H1 (cell line): Measurements from ENCODE around the gene BACE2. TPM values are rescaled to one million over a fixed set of nuclear protein-coding genes. Genes with fewer than 3 reads are reported as not detected.

Experiments used
- CTCF ChIA-PET: fragments of 300-600 bp; sonication (Branson Sonifier 250); formaldehyde crosslinking; loops from one replicate; lab custom pipeline; 2021; ENCODE audit not compliant: partially characterized antibody; lab: Charles Lee
- POLR2A ChIA-PET: fragments of 300-600 bp; sonication (Branson Sonifier 250); formaldehyde crosslinking; loops from one replicate; lab custom pipeline; 2021; ENCODE audit warnings: inconsistent platforms; ENCODE audit not compliant: partially characterized antibody; lab: Charles Lee
- DNase-seq, 2 experiments: peaks; one replicate each; pipeline versions ENCODE4 v3.0.0 to v3.0.0-alpha.2; 2010 to 2022; ENCODE audit warnings: low spot score in 2 of 2, low read depth in 1 of 2, mixed read lengths in 1 of 2
- FAIRE-seq: peaks from 2 replicates; lab custom pipeline; 2011; peaks lifted over from hg19 to GRCh38; lab: Jason Lieb, UNC
- H2AFZ ChIP-seq: 2 replicates; pipeline ENCODE4 v1.8.1; 2012; ENCODE audit warnings: low read length, inconsistent platforms
- H2AK5ac ChIP-seq: 2 replicates; pipeline ENCODE4 v1.6.1; 2013; ENCODE audit warnings: low read depth, low read length
- H2BK120ac ChIP-seq: replicated peaks from 2 replicates; pipeline ENCODE3; 2013; ENCODE audit warnings: low read depth, low read length, inconsistent platforms
- H2BK12ac ChIP-seq: 2 replicates; pipeline ENCODE4 v1.6.1; 2013; ENCODE audit warnings: low read depth, low read length
- H2BK15ac ChIP-seq: 2 replicates; pipeline ENCODE4 v1.6.1; 2013; ENCODE audit warnings: low read length
- H2BK20ac ChIP-seq: 2 replicates; pipeline ENCODE4 v1.6.1; 2013; ENCODE audit warnings: low read length
- H2BK5ac ChIP-seq: 2 replicates; pipeline ENCODE4 v1.6.1; 2013; ENCODE audit warnings: low read depth, low read length
- H3K14ac ChIP-seq: 2 replicates; pipeline ENCODE4 v1.6.1; 2013; ENCODE audit warnings: inconsistent platforms; ENCODE audit not compliant: insufficient read length
- H3K18ac ChIP-seq: 2 replicates; pipeline ENCODE4 v1.6.1; 2013; ENCODE audit warnings: low read length; ENCODE audit errors: extremely low read depth
- H3K23ac ChIP-seq: 2 replicates; pipeline ENCODE4 v1.6.1; 2013; ENCODE audit warnings: inconsistent platforms; ENCODE audit not compliant: insufficient read length
- H3K23me2 ChIP-seq: 2 replicates; pipeline ENCODE4 v1.6.1; 2013; ENCODE audit warnings: low read depth, low read length
- H3K27ac ChIP-seq: 2 replicates; pipeline ENCODE4 v1.6.1; 2011; ENCODE audit warnings: low read depth, low read length, inconsistent platforms
- H3K27me3 ChIP-seq, 4 experiments: replicated peaks in 1 of 4; 1 replicate in 1 of 4; 2 replicates in 3 of 4; pipeline versions ENCODE4 v1.6.1 to v1.8.1; 2011 to 2013; ENCODE audit warnings: low read length in 3 of 4, mild to moderate bottlenecking in 3 of 4, inconsistent platforms in 2 of 4, mixed read lengths in 2 of 4, moderate library complexity in 1 of 4; ENCODE audit not compliant: control insufficient read depth in 3 of 4, insufficient read depth in 3 of 4; ENCODE audit errors: extremely low read depth in 1 of 4
- H3K36me3 ChIP-seq, 4 experiments: 2 replicates each; pipeline versions ENCODE4 v1.6.1 to v1.8.1; 2011 to 2013; ENCODE audit warnings: mild to moderate bottlenecking in 4 of 4, low read length in 3 of 4, moderate library complexity in 2 of 4, control low read depth in 1 of 4, inconsistent platforms in 1 of 4; ENCODE audit not compliant: insufficient read depth in 4 of 4, control insufficient read depth in 2 of 4
- H3K4ac ChIP-seq: replicated peaks from 2 replicates; pipeline ENCODE3; 2013; ENCODE audit warnings: low read length, low read depth, mixed read lengths, inconsistent platforms; ENCODE audit not compliant: insufficient read length
- H3K4me1 ChIP-seq, 4 experiments: replicated peaks in 1 of 4; 1 replicate in 1 of 4; 2 replicates in 3 of 4; pipeline versions ENCODE4 v1.6.1 to v1.8.1; 2011 to 2013; ENCODE audit warnings: low read length in 3 of 4, inconsistent platforms in 2 of 4, mixed read lengths in 1 of 4; ENCODE audit not compliant: insufficient read depth in 4 of 4, control insufficient read depth in 3 of 4
- H3K4me2 ChIP-seq, 2 experiments: 2 replicates each; pipeline versions ENCODE4 v1.6.1 to v1.8.1; 2011 to 2013; ENCODE audit warnings: low read depth in 2 of 2, low read length in 2 of 2, control low read depth in 1 of 2, inconsistent platforms in 1 of 2, mild to moderate bottlenecking in 1 of 2; ENCODE audit not compliant: insufficient read depth in 1 of 2
- H3K4me3 ChIP-seq, 4 experiments: fragments of 200-600, 300-600 bp in 1 of 4; sonication (generic), shearing (Covaris generic), sonication (Bioruptor Twin) in 1 of 4; 2 replicates each; pipeline versions ENCODE4 v1.5.1 to v1.8.1; 2011 to 2016; ENCODE audit warnings: low read length in 4 of 4, low read depth in 3 of 4, control low read depth in 2 of 4, inconsistent platforms in 2 of 4, mild to moderate bottlenecking in 2 of 4, mixed read lengths in 1 of 4, moderate library complexity in 1 of 4; ENCODE audit not compliant: insufficient read depth in 2 of 4; ENCODE audit errors: extremely low read depth in 1 of 4
- H3K56ac ChIP-seq: replicated peaks from 2 replicates; pipeline ENCODE3; 2013; ENCODE audit warnings: low read depth, mild to moderate bottlenecking, mixed read lengths, low read length, inconsistent platforms; ENCODE audit not compliant: insufficient read length
- H3K79me1 ChIP-seq: 2 replicates; pipeline ENCODE4 v1.6.1; 2013; ENCODE audit warnings: low read depth, low read length, control low read depth
- H3K79me2 ChIP-seq, 2 experiments: 2 replicates each; pipeline versions ENCODE4 v1.6.1 to v1.8.1; 2012 to 2013; ENCODE audit warnings: low read length in 2 of 2, mild to moderate bottlenecking in 2 of 2, inconsistent platforms in 1 of 2; ENCODE audit not compliant: insufficient read depth in 2 of 2, control insufficient read depth in 1 of 2
- H3K9ac ChIP-seq, 4 experiments: replicated peaks in 1 of 4; 1 replicate in 1 of 4; 2 replicates in 3 of 4; pipeline versions ENCODE4 v1.6.1 to v1.8.1; 2011 to 2013; ENCODE audit warnings: low read depth in 3 of 4, low read length in 3 of 4, control low read depth in 2 of 4, mild to moderate bottlenecking in 2 of 4, moderate library complexity in 2 of 4, inconsistent platforms in 1 of 4; ENCODE audit errors: extremely low read depth in 1 of 4
- H3K9me3 ChIP-seq, 2 experiments: 2 replicates each; pipeline versions ENCODE4 v1.6.1 to v1.8.1; 2012 to 2013; ENCODE audit warnings: mild to moderate bottlenecking in 2 of 2, moderate library complexity in 2 of 2, control low read depth in 1 of 2, inconsistent platforms in 1 of 2, low read depth in 1 of 2, low read length in 1 of 2, mixed read lengths in 1 of 2; ENCODE audit not compliant: insufficient read depth in 2 of 2
- H4K20me1 ChIP-seq, 2 experiments: replicated peaks in 1 of 2; 2 replicates each; pipeline versions ENCODE3 to v1.8.1; 2011 to 2013; ENCODE audit warnings: inconsistent platforms in 2 of 2, low read length in 2 of 2, mild to moderate bottlenecking in 1 of 2; ENCODE audit not compliant: insufficient read depth in 2 of 2, control insufficient read depth in 1 of 2
- H4K5ac ChIP-seq: 2 replicates; pipeline ENCODE4 v1.6.1; 2013; ENCODE audit warnings: low read length, low read depth, mixed read lengths, inconsistent platforms; ENCODE audit not compliant: insufficient read length
- H4K8ac ChIP-seq: 2 replicates; pipeline ENCODE4 v1.8.0; 2013; ENCODE audit warnings: mild to moderate bottlenecking, moderate library complexity, low read length, inconsistent platforms; ENCODE audit not compliant: insufficient read depth; ENCODE audit errors: extremely low read depth
- H4K91ac ChIP-seq: replicated peaks from 2 replicates; pipeline ENCODE3; 2013; ENCODE audit warnings: low read length, mixed read lengths, inconsistent platforms; ENCODE audit not compliant: insufficient read length
- CBX8 ChIP-seq: fragments of 300-800, 300-1000 bp; sonication (generic); IDR thresholded peaks from 2 replicates; pipeline ENCODE4 v1.7.1; 2016; ENCODE audit warnings: low read depth, low read length, borderline replicate concordance
- CREB1 ChIP-seq: IDR thresholded peaks from 2 replicates; pipeline ENCODE4 v1.6.1; 2012; ENCODE audit warnings: inconsistent platforms
- EP300 ChIP-seq, 2 experiments: IDR thresholded peaks; 1 replicate in 1 of 2; 2 replicates in 1 of 2; pipeline ENCODE4 v1.6.1; 2011 to 2012; ENCODE audit warnings: low read depth in 2 of 2, low read length in 2 of 2, mild to moderate bottlenecking in 2 of 2, borderline replicate concordance in 1 of 2, inconsistent platforms in 1 of 2, moderate library complexity in 1 of 2
- MAFK ChIP-seq: IDR thresholded peaks from 2 replicates; pipeline ENCODE4 v1.6.1; 2012; ENCODE audit warnings: low read depth, mild to moderate bottlenecking, improper control_type of control experiment, low read length
- POLR2AphosphoS5 ChIP-seq: IDR thresholded peaks from 2 replicates; pipeline ENCODE4 v1.6.1; 2011; ENCODE audit warnings: low read depth, low read length
- RBBP5 ChIP-seq: IDR thresholded peaks from 2 replicates; pipeline ENCODE4 v1.7.1; 2012; ENCODE audit warnings: low read depth, mild to moderate bottlenecking, inconsistent platforms, low read length, moderate library complexity, borderline replicate concordance
- RFX5 ChIP-seq: IDR thresholded peaks from 2 replicates; pipeline ENCODE4 v1.6.1; 2011; ENCODE audit warnings: low read depth, low read length, improper control_type of control experiment, borderline replicate concordance
- RXRA ChIP-seq: IDR thresholded peaks from 2 replicates; pipeline ENCODE4 v1.6.1; 2011; ENCODE audit warnings: low read depth, mild to moderate bottlenecking, low read length, moderate library complexity; ENCODE audit not compliant: insufficient read depth
- SP1 ChIP-seq: IDR thresholded peaks from 2 replicates; pipeline ENCODE4 v1.6.1; 2011; ENCODE audit warnings: low read depth, low read length
- TEAD4 ChIP-seq: IDR thresholded peaks from 2 replicates; pipeline ENCODE4 v1.6.1; 2012; ENCODE audit warnings: low read depth, low read length, inconsistent platforms, mixed read lengths
- WGBS, 2 experiments: shearing (Covaris generic) in 1 of 2; methylation state at CpG; one replicate each; pipeline versions ENCODE4 v1.1.6 to v1.1.7; 2013 to 2015; ENCODE audit warnings: low lambda C conversion rate in 2 of 2, mixed read lengths in 2 of 2, inconsistent platforms in 1 of 2, low coverage in 1 of 2, missing lambda C conversion rate in 1 of 2; ENCODE audit not compliant: insufficient replicate concordance in 2 of 2, insufficient coverage in 1 of 2, insufficient read length in 1 of 2; ENCODE audit errors: extremely low coverage in 1 of 2, missing lambda C conversion rate in 1 of 2; 5-methylcytosine and 5-hydroxymethylcytosine counted together
- polyA plus RNA-seq, 7 experiments: library from polyadenylated mRNA; depleted of rRNA in 3 of 7; stranded (reverse) in 5 of 7; unstranded in 2 of 7; fragments of >200 nt in 5 of 7; fragments of 200-250 nt in 2 of 7; gene quantifications; 1 replicate in 5 of 7; 2 replicates in 1 of 7; 4 replicates in 1 of 7; pipeline versions ENCODE4 v1.2.1 to v1.2.3, GENCODE V29; 2011 to 2013; ENCODE audit warnings: missing spikeins in 2 of 7, mixed read lengths in 2 of 7
- total RNA-seq: library from RNA; stranded (reverse); fragmentation: NEBNext Ultra II Directional; extraction: Animal tissue kit (Norgen Biotek cat#: 25700); gene quantifications from 2 replicates; pipeline ENCODE4 v1.2.1, GENCODE V29; 2021

The BACE2 gene
- total and polyA plus RNA-seq, 2 of the 8 experiments (the other 6 are each of a cell fraction or from before 2014, with no cell fraction given) = 8.1 to 10.9 TPM

- Histone ChIP-seq H3K4ac (no peak overlapping the region), H2AFZ (no peak overlapping the region), H3K18ac (no peak overlapping the region)
- DNase-seq = no peak
- TF ChIP-seq RFX5 (no peak), RBBP5 (no peak), CBX8 (no peak), POLR2AphosphoS5 (no peak), SP1 (no peak), RXRA (no peak), TEAD4 (no peak), EP300 (IDR thresholded peaks at IDR 0.05; ENCODE audit: borderline replicate concordance in 1 of 2, low read depth in 2 of 2, low read length in 2 of 2) (no peak), CREB1 (no peak), MAFK (no peak)
- TF ChIP-seq, all 59 proteins: peak for 0
- Histone ChIP-seq H3K27me3 (no peaks in the 10 kb centered on the region), H4K91ac (no peak overlapping the region), H3K23me2 (no peaks in the 10 kb centered on the region), H3K9ac (no peak overlapping the region), H4K8ac (no peak overlapping the region), H2BK15ac (no peak overlapping the region), H3K27ac (no peak overlapping the region), H2BK120ac (no peak overlapping the region), H4K20me1 (no peaks in the 10 kb centered on the region), H4K5ac (no peak overlapping the region), H3K36me3 (no peaks in the 10 kb centered on the region), H3K79me2 (no peaks in the 10 kb centered on the region), H3K4me3 (no peak overlapping the region), H3K9me3 (peaks cover 0 to 3% of the 10 kb centered on the region in 2 experiments; a peak in 1 of 4 replicates), H3K56ac (no peak overlapping the region), H2BK20ac (no peak overlapping the region), H3K23ac (no peak overlapping the region), H3K4me2 (no peak overlapping the region), H2AK5ac (no peak overlapping the region), H3K14ac (no peak overlapping the region), H2BK12ac (no peak overlapping the region), H3K79me1 (no peaks in the 10 kb centered on the region), H3K4me1 (no peaks in the 10 kb centered on the region), H2BK5ac (no peak overlapping the region)
- ChIA-PET CTCF (interaction anchor here (3.8 kb wide), 1 partner anchor 16 kb away, joined by 25 read pairs; no protein-coding TSS in a partner anchor), POLR2A (no interaction called here)
- FAIRE-seq = no peak
- 94% methylated on average over 2 of the region's 2 CpGs; no CpG with 5 or more reads in 1 of the 2 experiments for WGBS, 2 experiments
Observed at GRCh38 chr21:41267346-41267745, 99.4 kb downstream of the BACE2 start.
